ENCODE results near the gene LCE1B. TPM values are rescaled to one million over a fixed set of nuclear protein-coding genes. Genes with fewer than 3 reads are reported as not detected.

The LCE1B gene
- not detected in 2 replicates for total RNA-seq

GRCh38 chr1:152811671-152812070 is at the start of gene LCE1B:
TSS of gene LCE1B (plus strand) at chr1:152811971. CDS start at chr1:152812447, 476 bp downstream.
- no peak within 1 kb of the TSS for H3K27ac Mint-ChIP-seq
- H3K9me3 Mint-ChIP-seq, result no peaks in the 10 kb centered on the region
- DNase-seq (ENCODE audit: low spot score), result no peak
- no peak within 1 kb of the TSS for H3K4me3 Mint-ChIP-seq
- intact Hi-C loops (cut with micrococcal nuclease), result loop anchor here (2.0 kb wide), 1 partner anchor 61 kb away; no protein-coding TSS in a partner anchor
- no peaks in the 10 kb centered on the region for H3K4me1 Mint-ChIP-seq (ENCODE audit: low read depth)
- H3K27me3 Mint-ChIP-seq (ENCODE audit: insufficient read depth), result peaks cover 2% of the 10 kb centered on the region
- H3K36me3 Mint-ChIP-seq (ENCODE audit: low read depth), result no peaks in the 10 kb centered on the region

- H3K36me3 Mint-ChIP-seq (ENCODE audit: low read depth), result no peaks in the 10 kb centered on the region
- H3K27me3 Mint-ChIP-seq (ENCODE audit: insufficient read depth), result peaks cover 7% of the 10 kb centered on the region
- no peak overlapping the region for H3K27ac Mint-ChIP-seq
- no peaks in the 10 kb centered on the region for H3K9me3 Mint-ChIP-seq
- no peak overlapping the region for H3K4me3 Mint-ChIP-seq
- intact Hi-C loops (cut with micrococcal nuclease), result no loop called here
- H3K4me1 Mint-ChIP-seq (ENCODE audit: low read depth), result no peaks in the 10 kb centered on the region
- no peak for DNase-seq (ENCODE audit: low spot score)
Observed at GRCh38 chr1:152768847-152769533, 42.8 kb upstream of the LCE1B start.

GRCh38 chr1:152770411-152770810 is 41.4 kb upstream of the LCE1B start:
- H3K9me3 Mint-ChIP-seq, result no peaks in the 10 kb centered on the region
- H3K4me3 Mint-ChIP-seq, result no peak overlapping the region
- no peaks in the 10 kb centered on the region for H3K36me3 Mint-ChIP-seq (ENCODE audit: low read depth)
- peaks cover 7% of the 10 kb centered on the region for H3K27me3 Mint-ChIP-seq (ENCODE audit: insufficient read depth)
- intact Hi-C loops (cut with micrococcal nuclease), result no loop called here
- no peak for DNase-seq (ENCODE audit: low spot score)
- H3K4me1 Mint-ChIP-seq (ENCODE audit: low read depth), result no peaks in the 10 kb centered on the region
- no peak overlapping the region for H3K27ac Mint-ChIP-seq

GRCh38 chr1:152774875-152775274 is 36.9 kb upstream of the LCE1B start, which contains the start of gene LCE1F:
TSS of gene LCE1F (plus strand) at chr1:152775140. CDS start at chr1:152776372, 1,232 bp downstream.
- Mint-ChIP-seq H3K4me3 (no peak within 1 kb of the TSS), H3K27ac (no peak within 1 kb of the TSS), H3K27me3 (ENCODE audit: insufficient read depth) (peaks cover 10% of the 10 kb centered on the region), H3K4me1 (ENCODE audit: low read depth) (no peaks in the 10 kb centered on the region), H3K9me3 (no peaks in the 10 kb centered on the region), H3K36me3 (ENCODE audit: low read depth) (no peaks in the 10 kb centered on the region)
- intact Hi-C loops (cut with micrococcal nuclease), result no loop called here
- no peak for DNase-seq (ENCODE audit: low spot score)

GRCh38 chr1:152776361-152776760 is 35.4 kb upstream of the LCE1B start:
- no peak overlapping the region for H3K27ac Mint-ChIP-seq
- DNase-seq (ENCODE audit: low spot score), result no peak
- H3K27me3 Mint-ChIP-seq (ENCODE audit: insufficient read depth), result peaks cover 3% of the 10 kb centered on the region
- H3K4me3 Mint-ChIP-seq, result no peak overlapping the region
- H3K36me3 Mint-ChIP-seq (ENCODE audit: low read depth), result no peaks in the 10 kb centered on the region
- intact Hi-C loops (cut with micrococcal nuclease), result no loop called here
- H3K4me1 Mint-ChIP-seq (ENCODE audit: low read depth), result no peaks in the 10 kb centered on the region
- no peaks in the 10 kb centered on the region for H3K9me3 Mint-ChIP-seq

- no peak for DNase-seq (ENCODE audit: low spot score)
- Mint-ChIP-seq H3K4me1 (ENCODE audit: low read depth) (no peaks in the 10 kb centered on the region), H3K4me3 (no peak overlapping the region), H3K36me3 (ENCODE audit: low read depth) (no peaks in the 10 kb centered on the region), H3K27ac (no peak overlapping the region), H3K27me3 (ENCODE audit: insufficient read depth) (peaks cover 3% of the 10 kb centered on the region), H3K9me3 (no peaks in the 10 kb centered on the region)
- intact Hi-C loops (cut with micrococcal nuclease), result no loop called here
Observed at GRCh38 chr1:152777510-152778137, 34.1 kb upstream of the LCE1B start.

GRCh38 chr1:152783095-152783494 is 28.7 kb upstream of the LCE1B start:
- H3K27ac Mint-ChIP-seq, result no peak overlapping the region
- intact Hi-C loops (cut with micrococcal nuclease), result no loop called here
- peaks cover 4% of the 10 kb centered on the region for H3K27me3 Mint-ChIP-seq (ENCODE audit: insufficient read depth)
- H3K36me3 Mint-ChIP-seq (ENCODE audit: low read depth), result no peaks in the 10 kb centered on the region
- H3K4me1 Mint-ChIP-seq (ENCODE audit: low read depth), result no peaks in the 10 kb centered on the region
- DNase-seq (ENCODE audit: low spot score), result no peak
- no peaks in the 10 kb centered on the region for H3K9me3 Mint-ChIP-seq
- H3K4me3 Mint-ChIP-seq, result no peak overlapping the region

- Mint-ChIP-seq H3K4me3 (no peak within 1 kb of the TSS), H3K27me3 (ENCODE audit: insufficient read depth) (peaks cover 1% of the 10 kb centered on the region), H3K9me3 (no peaks in the 10 kb centered on the region), H3K27ac (no peak within 1 kb of the TSS), H3K36me3 (ENCODE audit: low read depth) (no peaks in the 10 kb centered on the region), H3K4me1 (ENCODE audit: low read depth) (no peaks in the 10 kb centered on the region)
- no peak for DNase-seq (ENCODE audit: low spot score)
- intact Hi-C loops (cut with micrococcal nuclease), result no loop called here
Observed at GRCh38 chr1:152786077-152786476, 25.7 kb upstream of the LCE1B start, which contains the start of gene LCE1E. TSS of gene LCE1E (plus strand) at chr1:152786257. CDS start at chr1:152787300, 1,043 bp downstream.

- H3K4me1 Mint-ChIP-seq (ENCODE audit: low read depth), result no peaks in the 10 kb centered on the region
- intact Hi-C loops (cut with micrococcal nuclease), result no loop called here
- H3K9me3 Mint-ChIP-seq, result no peaks in the 10 kb centered on the region
- no peak overlapping the region for H3K27ac Mint-ChIP-seq
- H3K36me3 Mint-ChIP-seq (ENCODE audit: low read depth), result no peaks in the 10 kb centered on the region
- H3K4me3 Mint-ChIP-seq, result no peak overlapping the region
- peaks cover 2% of the 10 kb centered on the region for H3K27me3 Mint-ChIP-seq (ENCODE audit: insufficient read depth)
- DNase-seq (ENCODE audit: low spot score), result no peak
Observed at GRCh38 chr1:152795686-152796085, 16.1 kb upstream of the LCE1B start.

GRCh38 chr1:152796421-152796820 is 15.3 kb upstream of the LCE1B start, which contains the start of gene LCE1D:
TSS of gene LCE1D (plus strand) at chr1:152796721. CDS start at chr1:152797795, 1,074 bp downstream.
- H3K4me1 Mint-ChIP-seq (ENCODE audit: low read depth), result no peaks in the 10 kb centered on the region
- intact Hi-C loops (cut with micrococcal nuclease), result no loop called here
- peaks cover 2% of the 10 kb centered on the region for H3K27me3 Mint-ChIP-seq (ENCODE audit: insufficient read depth)
- no peaks in the 10 kb centered on the region for H3K9me3 Mint-ChIP-seq
- H3K4me3 Mint-ChIP-seq, result no peak within 1 kb of the TSS
- H3K27ac Mint-ChIP-seq, result no peak within 1 kb of the TSS
- no peak for DNase-seq (ENCODE audit: low spot score)
- no peaks in the 10 kb centered on the region for H3K36me3 Mint-ChIP-seq (ENCODE audit: low read depth)

GRCh38 chr1:152801333-152801732 is 10.4 kb upstream of the LCE1B start:
- H3K4me1 Mint-ChIP-seq (ENCODE audit: low read depth), result no peaks in the 10 kb centered on the region
- H3K27me3 Mint-ChIP-seq (ENCODE audit: insufficient read depth), result peaks cover 8% of the 10 kb centered on the region
- H3K9me3 Mint-ChIP-seq, result no peaks in the 10 kb centered on the region
- no peak overlapping the region for H3K4me3 Mint-ChIP-seq
- H3K27ac Mint-ChIP-seq, result no peak overlapping the region
- intact Hi-C loops (cut with micrococcal nuclease), result no loop called here
- H3K36me3 Mint-ChIP-seq (ENCODE audit: low read depth), result no peaks in the 10 kb centered on the region
- DNase-seq (ENCODE audit: low spot score), result no peak

GRCh38 chr1:152806576-152806975 is 5.2 kb upstream of the LCE1B start, which contains the start of gene LCE1C:
TSS of gene LCE1C (minus strand) at chr1:152806651. CDS start at chr1:152805478, 1,173 bp downstream.
- intact Hi-C loops (cut with micrococcal nuclease), result no loop called here
- DNase-seq (ENCODE audit: low spot score), result no peak
- no peaks in the 10 kb centered on the region for H3K9me3 Mint-ChIP-seq
- peaks cover 8% of the 10 kb centered on the region for H3K27me3 Mint-ChIP-seq (ENCODE audit: insufficient read depth)
- no peaks in the 10 kb centered on the region for H3K36me3 Mint-ChIP-seq (ENCODE audit: low read depth)
- H3K4me3 Mint-ChIP-seq, result no peak within 1 kb of the TSS
- no peaks in the 10 kb centered on the region for H3K4me1 Mint-ChIP-seq (ENCODE audit: low read depth)
- no peak within 1 kb of the TSS for H3K27ac Mint-ChIP-seq

GRCh38 chr1:152811050-152811449 is 721 bp upstream of the LCE1B start:
- Mint-ChIP-seq H3K27ac (no peak overlapping the region), H3K4me3 (no peak overlapping the region), H3K9me3 (no peaks in the 10 kb centered on the region), H3K36me3 (ENCODE audit: low read depth) (no peaks in the 10 kb centered on the region), H3K4me1 (ENCODE audit: low read depth) (no peaks in the 10 kb centered on the region), H3K27me3 (ENCODE audit: insufficient read depth) (peaks cover 2% of the 10 kb centered on the region)
- DNase-seq (ENCODE audit: low spot score), result no peak
- intact Hi-C loops (cut with micrococcal nuclease), result no loop called here
